Measurements from ENCODE around the gene SPATA20.

Gene SPATA20

DNA sequence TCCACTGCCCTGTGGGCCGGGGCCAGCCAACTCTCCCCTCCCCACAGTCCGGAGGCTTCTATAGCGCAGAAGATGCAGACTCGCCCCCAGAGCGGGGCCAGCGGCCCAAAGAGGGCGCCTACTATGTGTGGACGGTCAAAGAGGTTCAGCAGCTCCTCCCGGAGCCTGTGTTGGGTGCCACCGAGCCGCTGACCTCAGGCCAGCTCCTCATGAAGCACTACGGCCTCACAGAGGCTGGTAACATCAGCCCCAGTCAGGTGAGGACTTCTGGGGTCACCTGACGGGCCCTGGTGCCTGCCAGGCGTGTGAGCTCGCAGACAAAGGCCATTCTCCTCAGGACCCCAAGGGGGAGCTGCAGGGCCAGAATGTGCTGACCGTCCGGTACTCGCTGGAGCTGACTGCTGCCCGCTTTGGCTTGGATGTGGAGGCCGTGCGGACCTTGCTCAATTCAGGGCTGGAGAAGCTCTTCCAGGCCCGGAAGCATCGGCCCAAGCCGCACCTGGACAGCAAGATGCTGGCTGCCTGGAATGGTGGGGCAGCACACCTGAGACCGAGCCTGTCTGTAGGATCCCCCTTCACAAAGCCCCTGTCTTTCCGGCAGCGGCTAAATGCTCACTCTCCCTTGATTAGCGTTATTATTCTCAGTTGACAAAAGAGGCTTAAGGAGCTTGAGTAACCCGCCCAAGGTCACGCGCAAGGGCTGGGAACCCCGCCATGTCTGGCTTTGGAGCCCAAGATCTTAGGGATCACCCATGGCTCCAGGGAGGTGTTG lies 3.9 kb downstream of the SPATA20 start:
- Histone ChIP-seq H3K4me3 (ENCODE audit: low read depth, low read length) (no peak overlapping the region), H3K36me3 (ENCODE audit: control insufficient read depth, insufficient read depth, low read length) (no peaks in the 10 kb centered on the region), H3K4me1 (ENCODE audit: control insufficient read depth, insufficient read depth, low read length) (peaks cover 4% of the 10 kb centered on the region; the same call in 1 of the 2 replicates), H3K27ac (ENCODE audit: low read depth, low read length) (no peak overlapping the region), H3K9me3 (ENCODE audit: control insufficient read depth, insufficient read depth, low read length) (no peaks in the 10 kb centered on the region), H3K27me3 (ENCODE audit: control insufficient read depth, insufficient read depth, low read length) (no peaks in the 10 kb centered on the region), H3K9ac (ENCODE audit: low read depth, low read length) (no peak overlapping the region)

- no peak overlapping the region for H3K27ac ChIP-seq (ENCODE audit: low read depth, low read length)
- no peaks in the 10 kb centered on the region for H3K27me3 ChIP-seq (ENCODE audit: control insufficient read depth, insufficient read depth, low read length)
- H3K36me3 ChIP-seq (ENCODE audit: control insufficient read depth, insufficient read depth, low read length): no peaks in the 10 kb centered on the region
- no peak overlapping the region for H3K9ac ChIP-seq (ENCODE audit: low read depth, low read length)
- no peak overlapping the region for H3K4me3 ChIP-seq (ENCODE audit: low read depth, low read length)
- H3K4me1 ChIP-seq (ENCODE audit: control insufficient read depth, insufficient read depth, low read length): peaks cover 4% of the 10 kb centered on the region; the same call in 1 of the 2 replicates
- no peaks in the 10 kb centered on the region for H3K9me3 ChIP-seq (ENCODE audit: control insufficient read depth, insufficient read depth, low read length)
Observed at GRCh38 chr17:50551433-50551815, 4.5 kb downstream of the SPATA20 start.

GRCh38 chr17:50551884-50552283 lies 4.9 kb downstream of the SPATA20 start:
- H3K9me3 ChIP-seq (ENCODE audit: control insufficient read depth, insufficient read depth, low read length): no peaks in the 10 kb centered on the region
- no peak overlapping the region for H3K9ac ChIP-seq (ENCODE audit: low read depth, low read length)
- 0 out of 2 replicates have a peak, but pooled peaks cover 4% of the 10 kb centered on the region for H3K4me1 ChIP-seq (ENCODE audit: control insufficient read depth, insufficient read depth, low read length)
- no peaks in the 10 kb centered on the region for H3K36me3 ChIP-seq (ENCODE audit: control insufficient read depth, insufficient read depth, low read length)
- peaks cover 4% of the 10 kb centered on the region for H3K27me3 ChIP-seq (ENCODE audit: control insufficient read depth, insufficient read depth, low read length)
- H3K4me3 ChIP-seq (ENCODE audit: low read depth, low read length): no peak overlapping the region
- H3K27ac ChIP-seq (ENCODE audit: low read depth, low read length): no peak overlapping the region

- H3K4me1 ChIP-seq (ENCODE audit: control insufficient read depth, insufficient read depth, low read length): peaks cover 7% of the 10 kb centered on the region; the same call in 1 of the 2 replicates
- H3K9ac ChIP-seq (ENCODE audit: low read depth, low read length): no peak overlapping the region
- no peak overlapping the region for H3K27ac ChIP-seq (ENCODE audit: low read depth, low read length)
- no peaks in the 10 kb centered on the region for H3K9me3 ChIP-seq (ENCODE audit: control insufficient read depth, insufficient read depth, low read length)
- H3K27me3 ChIP-seq (ENCODE audit: control insufficient read depth, insufficient read depth, low read length): peaks cover 27% of the 10 kb centered on the region
- H3K4me3 ChIP-seq (ENCODE audit: low read depth, low read length): no peak overlapping the region
- no peaks in the 10 kb centered on the region for H3K36me3 ChIP-seq (ENCODE audit: control insufficient read depth, insufficient read depth, low read length)
Observed at GRCh38 chr17:50554201-50554600, 7.2 kb downstream of the SPATA20 start.

DNA sequence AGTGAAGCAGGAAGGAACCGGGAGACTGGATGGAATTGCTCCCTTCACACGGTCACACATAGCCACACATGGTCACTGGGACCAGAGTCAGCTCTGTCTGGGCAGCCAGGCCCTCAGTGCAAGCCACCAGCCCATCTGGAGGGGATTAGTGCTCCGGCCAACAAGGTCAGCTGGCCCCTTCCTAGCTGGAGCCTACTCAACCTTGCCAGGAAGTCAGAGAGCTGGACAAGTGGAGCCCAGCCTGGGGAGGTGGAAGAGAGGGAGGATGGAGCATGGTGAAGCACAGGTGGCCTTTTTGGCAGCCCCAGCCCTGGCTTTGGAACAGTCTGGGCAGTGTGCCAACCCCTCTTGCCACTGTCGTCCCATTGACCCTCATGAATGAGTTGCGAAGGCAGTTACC lies 9.8 kb downstream of the SPATA20 start:
- H3K27ac ChIP-seq (ENCODE audit: low read depth, low read length): no peak overlapping the region
- no peak overlapping the region for H3K9ac ChIP-seq (ENCODE audit: low read depth, low read length)
- H3K36me3 ChIP-seq (ENCODE audit: control insufficient read depth, insufficient read depth, low read length): no peaks in the 10 kb centered on the region
- H3K4me3 ChIP-seq (ENCODE audit: low read depth, low read length): no peak overlapping the region
- H3K4me1 ChIP-seq (ENCODE audit: control insufficient read depth, insufficient read depth, low read length): peaks cover 7% of the 10 kb centered on the region; the same call in 1 of the 2 replicates
- no peaks in the 10 kb centered on the region for H3K9me3 ChIP-seq (ENCODE audit: control insufficient read depth, insufficient read depth, low read length)
- H3K27me3 ChIP-seq (ENCODE audit: control insufficient read depth, insufficient read depth, low read length): peaks cover 41% of the 10 kb centered on the region

GRCh38 chr17:50557630-50558029 lies 10.7 kb downstream of the SPATA20 start:
- Histone ChIP-seq H3K27ac (ENCODE audit: low read depth, low read length) (no peak overlapping the region), H3K4me1 (ENCODE audit: control insufficient read depth, insufficient read depth, low read length) (peaks cover 13% of the 10 kb centered on the region), H3K27me3 (ENCODE audit: control insufficient read depth, insufficient read depth, low read length) (peaks cover 50% of the 10 kb centered on the region), H3K9ac (ENCODE audit: low read depth, low read length) (no peak overlapping the region), H3K36me3 (ENCODE audit: control insufficient read depth, insufficient read depth, low read length) (no peaks in the 10 kb centered on the region), H3K4me3 (ENCODE audit: low read depth, low read length) (no peak overlapping the region), H3K9me3 (ENCODE audit: control insufficient read depth, insufficient read depth, low read length) (no peaks in the 10 kb centered on the region)

DNA sequence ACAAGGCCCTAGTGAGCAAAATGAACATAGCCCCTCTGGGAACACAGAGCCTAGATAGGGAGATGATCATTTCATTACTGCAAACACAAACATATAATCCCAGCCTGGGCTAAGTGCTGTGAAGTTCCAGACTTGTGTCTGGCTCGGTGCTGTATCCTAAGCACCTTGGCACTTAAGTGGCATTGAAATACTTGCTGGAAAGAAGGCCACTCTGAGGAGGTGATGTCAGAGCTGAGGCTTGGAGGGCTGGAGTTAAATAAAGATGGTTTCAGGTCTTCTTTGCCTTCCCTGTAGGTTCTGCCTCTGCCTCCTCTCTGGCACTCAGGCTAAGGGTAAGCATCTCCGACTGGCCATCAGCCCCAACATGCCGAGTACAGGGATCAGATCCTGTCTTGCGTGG lies 11.1 kb downstream of the SPATA20 start:
- H3K27me3 ChIP-seq (ENCODE audit: control insufficient read depth, insufficient read depth, low read length): peaks cover 54% of the 10 kb centered on the region
- peaks cover 17% of the 10 kb centered on the region for H3K4me1 ChIP-seq (ENCODE audit: control insufficient read depth, insufficient read depth, low read length)
- H3K9ac ChIP-seq (ENCODE audit: low read depth, low read length): no peak overlapping the region
- H3K36me3 ChIP-seq (ENCODE audit: control insufficient read depth, insufficient read depth, low read length): no peaks in the 10 kb centered on the region
- no peaks in the 10 kb centered on the region for H3K9me3 ChIP-seq (ENCODE audit: control insufficient read depth, insufficient read depth, low read length)
- H3K4me3 ChIP-seq (ENCODE audit: low read depth, low read length): no peak overlapping the region
- no peak overlapping the region for H3K27ac ChIP-seq (ENCODE audit: low read depth, low read length)

- peak overlapping the region; percentile 68; the same call in 1 of the 2 replicates for H3K4me3 ChIP-seq (ENCODE audit: low read depth, low read length)
- H3K36me3 ChIP-seq (ENCODE audit: control insufficient read depth, insufficient read depth, low read length): no peaks in the 10 kb centered on the region
- H3K9me3 ChIP-seq (ENCODE audit: control insufficient read depth, insufficient read depth, low read length): no peaks in the 10 kb centered on the region
- H3K4me1 ChIP-seq (ENCODE audit: control insufficient read depth, insufficient read depth, low read length): peaks cover 22% of the 10 kb centered on the region
- H3K27ac ChIP-seq (ENCODE audit: low read depth, low read length): no peak overlapping the region
- no peak overlapping the region for H3K9ac ChIP-seq (ENCODE audit: low read depth, low read length)
- peaks cover 59% of the 10 kb centered on the region for H3K27me3 ChIP-seq (ENCODE audit: control insufficient read depth, insufficient read depth, low read length)
Observed at GRCh38 chr17:50558581-50558940, 11.6 kb downstream of the SPATA20 start.

GRCh38 chr17:50558941-50559614 lies 12.1 kb downstream of the SPATA20 start:
- Histone ChIP-seq H3K4me3 (ENCODE audit: low read depth, low read length) (peak overlapping the region; percentile 68), H3K36me3 (ENCODE audit: control insufficient read depth, insufficient read depth, low read length) (no peaks in the 10 kb centered on the region), H3K9ac (ENCODE audit: low read depth, low read length) (no peak overlapping the region), H3K4me1 (ENCODE audit: control insufficient read depth, insufficient read depth, low read length) (peaks cover 27% of the 10 kb centered on the region), H3K9me3 (ENCODE audit: control insufficient read depth, insufficient read depth, low read length) (no peaks in the 10 kb centered on the region), H3K27me3 (ENCODE audit: control insufficient read depth, insufficient read depth, low read length) (peaks cover 64% of the 10 kb centered on the region), H3K27ac (ENCODE audit: low read depth, low read length) (no peak overlapping the region)

GRCh38 chr17:50559674-50560184 lies 12.8 kb downstream of the SPATA20 start:
- Histone ChIP-seq H3K9ac (ENCODE audit: low read depth, low read length) (no peak overlapping the region), H3K36me3 (ENCODE audit: control insufficient read depth, insufficient read depth, low read length) (no peaks in the 10 kb centered on the region), H3K27ac (ENCODE audit: low read depth, low read length) (peak overlapping the region; percentile 79), H3K4me3 (ENCODE audit: low read depth, low read length) (peak overlapping the region; percentile 68), H3K9me3 (ENCODE audit: control insufficient read depth, insufficient read depth, low read length) (no peaks in the 10 kb centered on the region), H3K27me3 (ENCODE audit: control insufficient read depth, insufficient read depth, low read length) (peaks cover 71% of the 10 kb centered on the region), H3K4me1 (ENCODE audit: control insufficient read depth, insufficient read depth, low read length) (peaks cover 28% of the 10 kb centered on the region)

GRCh38 chr17:50560185-50560824 lies 13.3 kb downstream of the SPATA20 start, which contains the start of gene CACNA1G:
TSS of gene CACNA1G (plus strand) at chr17:50560715. CDS start at chr17:50561460, 745 bp downstream.
- Histone ChIP-seq H3K4me3 (ENCODE audit: low read depth, low read length) (peak within 1 kb of the TSS; percentile 68), H3K27ac (ENCODE audit: low read depth, low read length) (peak within 1 kb of the TSS; percentile 79), H3K36me3 (ENCODE audit: control insufficient read depth, insufficient read depth, low read length) (no peaks in the 10 kb centered on the region), H3K4me1 (ENCODE audit: control insufficient read depth, insufficient read depth, low read length) (peaks cover 28% of the 10 kb centered on the region), H3K9me3 (ENCODE audit: control insufficient read depth, insufficient read depth, low read length) (no peaks in the 10 kb centered on the region), H3K9ac (ENCODE audit: low read depth, low read length) (no peak within 1 kb of the TSS), H3K27me3 (ENCODE audit: control insufficient read depth, insufficient read depth, low read length) (peaks cover 76% of the 10 kb centered on the region)
